Measurements from ENCODE around the gene ZYX.

DNA sequence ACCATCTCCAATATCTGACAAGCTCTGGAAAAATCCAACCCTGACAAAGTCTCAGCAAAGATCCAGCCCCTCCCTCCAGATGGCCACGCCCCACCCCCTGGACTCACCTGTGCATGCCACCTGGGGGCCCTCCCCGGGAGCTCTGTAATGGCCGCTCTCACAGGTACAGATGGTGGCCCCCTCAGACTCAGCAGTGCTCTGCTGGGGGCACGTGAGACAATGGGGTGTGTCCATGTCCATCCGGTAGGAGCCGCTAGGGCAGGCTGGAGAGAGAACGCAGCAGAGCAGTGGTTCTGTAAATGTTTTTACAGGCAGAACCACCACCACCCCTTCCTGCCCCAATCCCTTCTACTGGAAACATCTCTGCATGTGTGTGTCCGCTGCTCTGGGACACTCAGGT, 18.0 kb downstream of the ZYX start:
- TF ChIP-seq, protein P1, sequence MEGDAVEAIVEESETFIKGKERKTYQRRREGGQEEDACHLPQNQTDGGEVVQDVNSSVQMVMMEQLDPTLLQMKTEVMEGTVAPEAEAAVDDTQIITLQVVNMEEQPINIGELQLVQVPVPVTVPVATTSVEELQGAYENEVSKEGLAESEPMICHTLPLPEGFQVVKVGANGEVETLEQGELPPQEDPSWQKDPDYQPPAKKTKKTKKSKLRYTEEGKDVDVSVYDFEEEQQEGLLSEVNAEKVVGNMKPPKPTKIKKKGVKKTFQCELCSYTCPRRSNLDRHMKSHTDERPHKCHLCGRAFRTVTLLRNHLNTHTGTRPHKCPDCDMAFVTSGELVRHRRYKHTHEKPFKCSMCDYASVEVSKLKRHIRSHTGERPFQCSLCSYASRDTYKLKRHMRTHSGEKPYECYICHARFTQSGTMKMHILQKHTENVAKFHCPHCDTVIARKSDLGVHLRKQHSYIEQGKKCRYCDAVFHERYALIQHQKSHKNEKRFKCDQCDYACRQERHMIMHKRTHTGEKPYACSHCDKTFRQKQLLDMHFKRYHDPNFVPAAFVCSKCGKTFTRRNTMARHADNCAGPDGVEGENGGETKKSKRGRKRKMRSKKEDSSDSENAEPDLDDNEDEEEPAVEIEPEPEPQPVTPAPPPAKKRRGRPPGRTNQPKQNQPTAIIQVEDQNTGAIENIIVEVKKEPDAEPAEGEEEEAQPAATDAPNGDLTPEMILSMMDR (IDR thresholded peaks at IDR 0.05), result no peak
- TF ChIP-seq EZH2phosphoT487 (IDR thresholded peaks at IDR 0.05; ENCODE audit: borderline replicate concordance, low read depth), result no peak
